H9 (cell line): ENCODE measurements around the gene HNRNPH2. TPM values are rescaled to one million over a fixed set of nuclear protein-coding genes. Genes with fewer than 3 reads are reported as not detected.

ENCODE experiments used
- DNase-seq: peaks from one replicate; pipeline ENCODE4 v3.0.0-alpha.2; 2017
- H2AFZ ChIP-seq: one replicate; pipeline ENCODE4 v1.6.1; 2013; ENCODE audit warnings: mild to moderate bottlenecking, low read length, control low read depth, moderate library complexity
- H2AK5ac ChIP-seq: 2 replicates; pipeline ENCODE4 v1.6.1; 2013; ENCODE audit warnings: low read length, control low read depth, mixed read lengths; ENCODE audit not compliant: insufficient read length
- H2BK120ac ChIP-seq: one replicate; pipeline ENCODE4 v1.6.1; 2013; ENCODE audit warnings: low read depth, mild to moderate bottlenecking, low read length, control low read depth, inconsistent platforms; ENCODE audit not compliant: poor library complexity, severe bottlenecking
- H2BK12ac ChIP-seq: 2 replicates; pipeline ENCODE4 v1.6.1; 2013; ENCODE audit warnings: low read length, control low read depth, mixed read lengths, low read depth; ENCODE audit not compliant: insufficient read length
- H2BK15ac ChIP-seq: 2 replicates; pipeline ENCODE4 v1.6.1; 2013; ENCODE audit warnings: low read depth, low read length, control low read depth
- H2BK20ac ChIP-seq: one replicate; pipeline ENCODE4 v1.6.1; 2013; ENCODE audit warnings: low read depth, mild to moderate bottlenecking, low read length, control low read depth, inconsistent platforms; ENCODE audit not compliant: poor library complexity, severe bottlenecking
- H2BK5ac ChIP-seq: 2 replicates; pipeline ENCODE4 v1.6.1; 2013; ENCODE audit warnings: low read length, control low read depth, mixed read lengths; ENCODE audit not compliant: insufficient read length
- H3K14ac ChIP-seq: 2 replicates; pipeline ENCODE4 v1.6.1; 2013; ENCODE audit warnings: low read length, control low read depth; ENCODE audit not compliant: insufficient read depth
- H3K18ac ChIP-seq: 2 replicates; pipeline ENCODE4 v1.6.1; 2013; ENCODE audit warnings: low read depth, mild to moderate bottlenecking, mixed read lengths, low read length, control low read depth; ENCODE audit not compliant: insufficient read length
- H3K23ac ChIP-seq: 2 replicates; pipeline ENCODE4 v1.6.1; 2013; ENCODE audit warnings: low read length, control low read depth, mixed read lengths, low read depth; ENCODE audit not compliant: insufficient read length
- H3K23me2 ChIP-seq: 2 replicates; pipeline ENCODE4 v1.6.1; 2013; ENCODE audit warnings: low read depth, mild to moderate bottlenecking, mixed read lengths, low read length, control low read depth; ENCODE audit not compliant: insufficient read length, poor library complexity, severe bottlenecking
- H3K27ac ChIP-seq: 2 replicates; pipeline ENCODE4 v1.5.1; 2013; ENCODE audit warnings: low read length, control low read depth, mixed read lengths, low read depth; ENCODE audit not compliant: insufficient read length
- H3K27me3 ChIP-seq: 2 replicates; pipeline ENCODE4 v1.6.1; 2013; ENCODE audit warnings: low read length, control low read depth, inconsistent platforms; ENCODE audit not compliant: insufficient read depth
- H3K4ac ChIP-seq: 2 replicates; pipeline ENCODE4 v1.6.1; 2013; ENCODE audit warnings: low read depth, mild to moderate bottlenecking, control low read depth, inconsistent platforms, low read length, moderate library complexity
- H3K4me1 ChIP-seq: 2 replicates; pipeline ENCODE4 v1.6.1; 2013; ENCODE audit warnings: low read length, control low read depth, inconsistent platforms; ENCODE audit not compliant: insufficient read depth
- H3K4me2 ChIP-seq: 2 replicates; pipeline ENCODE4 v1.6.1; 2013; ENCODE audit warnings: low read length, control low read depth, mixed read lengths; ENCODE audit not compliant: insufficient read length, insufficient read depth
- H3K56ac ChIP-seq: 2 replicates; pipeline ENCODE4 v1.6.1; 2013; ENCODE audit warnings: low read depth, mild to moderate bottlenecking, mixed read lengths, low read length, control low read depth; ENCODE audit not compliant: insufficient read length
- H3K79me1 ChIP-seq: 2 replicates; pipeline ENCODE4 v1.6.1; 2013; ENCODE audit warnings: low read depth, mild to moderate bottlenecking, moderate library complexity, low read length, control low read depth, inconsistent platforms; ENCODE audit not compliant: insufficient read depth, poor library complexity, severe bottlenecking
- H3K79me2 ChIP-seq: 2 replicates; pipeline ENCODE4 v1.6.1; 2013; ENCODE audit warnings: low read length, control low read depth, inconsistent platforms; ENCODE audit not compliant: insufficient read depth
- H3K9ac ChIP-seq: 2 replicates; pipeline ENCODE4 v1.6.1; 2013; ENCODE audit warnings: low read length, control low read depth, mixed read lengths; ENCODE audit not compliant: insufficient read length; ENCODE audit errors: extremely low read depth
- H3K9me3 ChIP-seq: one replicate; pipeline ENCODE4 v1.6.1; 2013; ENCODE audit warnings: low read depth, low read length, inconsistent platforms; ENCODE audit not compliant: control insufficient read depth
- H3T11ph ChIP-seq: one replicate; pipeline ENCODE4 v1.6.1; 2013; ENCODE audit warnings: mild to moderate bottlenecking, low read length, control low read depth, inconsistent platforms
- H4K20me1 ChIP-seq: one replicate; pipeline ENCODE4 v1.6.1; 2013; ENCODE audit not compliant: control insufficient read depth, insufficient read length, insufficient read depth
- H4K5ac ChIP-seq: 2 replicates; pipeline ENCODE4 v1.6.1; 2013; ENCODE audit warnings: low read depth, mild to moderate bottlenecking, mixed read lengths, low read length, control low read depth; ENCODE audit not compliant: insufficient read length
- H4K8ac ChIP-seq: replicated peaks from 2 replicates; pipeline ENCODE4 v1.6.1; 2013; ENCODE audit warnings: low read length, control low read depth, mixed read lengths, low read depth; ENCODE audit not compliant: insufficient read length
- H4K91ac ChIP-seq: 2 replicates; pipeline ENCODE4 v1.6.1; 2013; ENCODE audit warnings: low read depth, mild to moderate bottlenecking, moderate library complexity, mixed read lengths, low read length, control low read depth; ENCODE audit not compliant: insufficient read length
- H3K27ac Mint-ChIP-seq, 3 experiments: 2 replicates in 2 of 3; 3 replicates in 1 of 3; pipeline ENCODE4 v1.8.0; 2020 to 2021; ENCODE audit warnings: mixed read lengths in 3 of 3, mild to moderate bottlenecking in 1 of 3, moderate library complexity in 1 of 3
- H3K27me3 Mint-ChIP-seq: 2 replicates; pipeline ENCODE4 v1.8.0; 2021; ENCODE audit warnings: low read depth, mild to moderate bottlenecking, moderate library complexity, mixed read lengths
- H3K36me3 Mint-ChIP-seq, 3 experiments: 2 replicates in 2 of 3; 3 replicates in 1 of 3; pipeline ENCODE4 v1.8.0; 2020 to 2021; ENCODE audit warnings: low read depth in 3 of 3, mixed read lengths in 3 of 3; ENCODE audit not compliant: insufficient read depth in 1 of 3
- H3K4me1 Mint-ChIP-seq, 2 experiments: 2 replicates each; pipeline ENCODE4 v1.8.0; 2020; ENCODE audit warnings: mixed read lengths in 2 of 2
- H3K4me3 Mint-ChIP-seq, 2 experiments: 2 replicates in 1 of 2; 3 replicates in 1 of 2; pipeline ENCODE4 v1.8.0; 2020 to 2021; ENCODE audit warnings: mild to moderate bottlenecking in 2 of 2, mixed read lengths in 2 of 2, moderate library complexity in 1 of 2
- H3K9me3 Mint-ChIP-seq, 2 experiments: 2 replicates in 1 of 2; 3 replicates in 1 of 2; pipeline ENCODE4 v1.8.0; 2020; ENCODE audit warnings: mild to moderate bottlenecking in 2 of 2, mixed read lengths in 2 of 2, moderate library complexity in 1 of 2
- CTCF ChIP-seq: fragments of 200-600 bp; sonication (generic); conservative IDR thresholded peaks from 3 replicates; pipeline ENCODE4 v1.8.0; 2021; ENCODE audit warnings: antibody characterized with exemption, mild to moderate bottlenecking
- WGBS: extraction: QIAGEN DNeasy Blood & Tissue Kit; methylation state at CpG from one replicate; pipeline ENCODE4 v1.1.7; 2013; ENCODE audit warnings: missing lambda C conversion rate, low lambda C conversion rate, mixed read lengths; ENCODE audit not compliant: insufficient read length; ENCODE audit errors: extremely low coverage; 5-methylcytosine and 5-hydroxymethylcytosine counted together
- total RNA-seq: library from RNA; stranded (reverse); gene quantifications from 2 replicates; pipeline ENCODE4 v1.2.1, GENCODE V29; 2021

HNRNPH2 gene
- total RNA-seq, 1 experiment from 2014 or later: 60.2 TPM

DNA sequence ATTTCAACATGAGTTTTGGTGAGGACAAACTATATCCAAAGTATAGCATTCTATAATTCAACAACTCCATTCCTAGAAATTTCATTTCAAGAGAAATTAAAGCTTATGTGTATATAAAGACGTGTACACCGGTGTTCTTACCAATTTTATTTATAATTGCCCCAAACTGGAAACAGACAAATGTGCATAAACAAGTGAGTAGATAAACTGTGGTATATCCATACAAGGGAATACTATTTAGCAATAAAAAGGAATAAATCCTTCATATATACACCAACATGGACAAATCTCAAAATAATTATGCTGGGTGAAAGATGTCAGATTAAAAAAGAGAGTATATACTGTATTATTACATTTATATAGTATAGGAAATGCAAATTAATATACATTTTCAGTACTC lies 19.9 kb downstream of the HNRNPH2 start:
- H3K27ac Mint-ChIP-seq: no peak overlapping the region
- H3K23me2 ChIP-seq: no peaks in the 10 kb centered on the region
- H3K4me1 ChIP-seq: no peaks in the 10 kb centered on the region
- no peak overlapping the region for H3K14ac ChIP-seq
- H3K56ac ChIP-seq: no peak overlapping the region
- no peak overlapping the region for H2BK12ac ChIP-seq
- DNase-seq: no peak
- H3K36me3 Mint-ChIP-seq: peaks cover 44 to 63% (median 61%) of the 10 kb centered on the region in 3 experiments
- H3K9me3 Mint-ChIP-seq: peaks cover 64 to 72% of the 10 kb centered on the region in 2 experiments
- TF ChIP-seq CTCF: no peak
- H3K9ac ChIP-seq: no peak overlapping the region
- H3K4me1 Mint-ChIP-seq: no peaks in the 10 kb centered on the region
- H4K91ac ChIP-seq: no peak overlapping the region
- H4K20me1 ChIP-seq: no peaks in the 10 kb centered on the region
- H2AFZ ChIP-seq: no peak overlapping the region
- H2BK120ac ChIP-seq: no peak overlapping the region
- no peak overlapping the region for H3K4me3 Mint-ChIP-seq
- H3K18ac ChIP-seq: no peak overlapping the region
- WGBS: no CpG with 5 or more reads among the region's 2 CpGs
- no peak overlapping the region for H4K8ac ChIP-seq
- no peak overlapping the region for H4K5ac ChIP-seq
- H3K4me2 ChIP-seq: no peak overlapping the region
- no peaks in the 10 kb centered on the region for H3K27me3 ChIP-seq
- no peak overlapping the region for H2BK5ac ChIP-seq
- H3K23ac ChIP-seq: no peak overlapping the region
- no peaks in the 10 kb centered on the region for H3K79me2 ChIP-seq
- H2AK5ac ChIP-seq: no peak overlapping the region
- H2BK20ac ChIP-seq: no peak overlapping the region
- no peaks in the 10 kb centered on the region for H3K27me3 Mint-ChIP-seq
- no peaks in the 10 kb centered on the region for H3K79me1 ChIP-seq
- peaks cover 32% of the 10 kb centered on the region for H3K9me3 ChIP-seq
- H3K4ac ChIP-seq: no peak overlapping the region
- H2BK15ac ChIP-seq: no peak overlapping the region
- no peak overlapping the region for H3T11ph ChIP-seq
- H3K27ac ChIP-seq: no peak overlapping the region
